Dedifferentiated amniotic fluid mesenchymal stem cell (primary cell): ENCODE data around the gene CCDC188.

Experiments
- DNase-seq: peaks from one replicate; pipeline ENCODE4 v3.0.0-alpha.2; 2016; ENCODE audit errors: extremely low spot score

Gene CCDC188

DNA sequence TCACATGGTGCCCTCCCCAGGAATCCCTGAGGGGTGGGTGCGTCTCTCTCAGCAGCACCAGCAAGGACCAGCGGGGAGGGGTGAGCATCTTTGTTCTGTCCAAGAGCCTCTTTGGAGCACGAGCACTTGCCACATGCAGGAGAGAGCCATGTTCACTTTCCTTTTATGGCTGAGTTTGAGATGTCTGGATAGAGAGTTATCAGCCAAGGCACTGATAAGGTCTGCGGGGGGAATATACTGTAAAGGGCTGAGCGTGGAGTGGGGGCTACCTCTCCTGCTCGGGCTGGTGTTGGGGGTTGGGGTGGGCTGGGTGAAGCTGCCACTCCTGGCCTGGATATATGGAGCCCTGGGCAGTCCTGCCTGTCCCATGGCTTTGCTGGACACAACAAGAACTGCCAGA is 34.9 kb upstream of the CCDC188 start:
- no peak for DNase-seq

DNA sequence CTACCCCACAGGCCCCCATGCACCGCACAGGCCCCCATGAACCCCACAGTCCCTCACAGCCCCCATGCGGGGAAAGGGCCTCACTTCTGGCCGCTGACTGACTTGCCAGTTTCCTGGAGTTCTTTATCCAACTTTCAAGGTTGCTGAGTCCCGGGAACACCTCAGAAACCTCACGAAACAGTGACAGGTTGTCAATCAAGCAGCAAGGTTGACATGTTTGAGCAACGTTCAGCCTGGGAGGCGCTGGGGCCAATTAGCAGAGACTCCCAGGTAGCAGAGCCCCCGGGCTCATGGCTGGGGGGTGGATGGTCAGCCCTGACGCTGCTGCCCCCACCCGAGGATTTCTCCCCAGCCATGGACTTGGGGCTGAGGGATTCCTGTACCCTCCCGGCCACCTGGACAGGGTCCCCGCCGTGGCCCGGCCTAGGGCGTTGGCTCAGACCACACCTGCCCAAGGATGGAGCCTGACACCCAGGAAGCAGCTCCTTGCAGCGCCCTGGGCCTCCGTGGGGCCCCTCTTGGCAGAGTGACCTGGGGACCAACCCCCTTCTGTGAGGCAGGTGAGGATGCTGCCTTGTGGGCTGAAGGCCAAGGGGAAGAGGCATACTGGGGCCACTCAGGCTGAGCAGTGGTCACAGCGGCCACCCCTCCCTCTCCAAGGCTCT is 33.8 kb upstream of the CCDC188 start:
- no peak for DNase-seq

DNA sequence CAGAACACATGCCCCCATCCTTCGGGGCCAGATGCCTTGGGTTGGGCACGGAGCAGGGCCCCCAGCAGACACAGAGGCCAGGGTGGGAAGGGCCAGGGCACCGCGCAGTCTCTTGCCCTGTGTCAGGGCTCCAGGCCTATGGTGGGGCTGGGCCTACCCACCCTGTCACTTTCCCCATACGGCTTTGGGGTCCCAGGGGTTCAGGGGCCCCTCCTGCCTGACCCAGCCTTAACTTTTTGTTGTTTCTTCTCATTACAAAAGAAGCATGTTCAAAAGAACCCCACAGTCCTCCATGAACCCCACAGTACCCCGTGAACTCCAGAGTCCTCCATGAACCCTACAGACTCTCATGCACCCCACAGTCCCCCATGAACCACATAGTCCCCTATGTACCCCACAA is 33.0 kb upstream of the CCDC188 start:
- no peak for DNase-seq

DNA sequence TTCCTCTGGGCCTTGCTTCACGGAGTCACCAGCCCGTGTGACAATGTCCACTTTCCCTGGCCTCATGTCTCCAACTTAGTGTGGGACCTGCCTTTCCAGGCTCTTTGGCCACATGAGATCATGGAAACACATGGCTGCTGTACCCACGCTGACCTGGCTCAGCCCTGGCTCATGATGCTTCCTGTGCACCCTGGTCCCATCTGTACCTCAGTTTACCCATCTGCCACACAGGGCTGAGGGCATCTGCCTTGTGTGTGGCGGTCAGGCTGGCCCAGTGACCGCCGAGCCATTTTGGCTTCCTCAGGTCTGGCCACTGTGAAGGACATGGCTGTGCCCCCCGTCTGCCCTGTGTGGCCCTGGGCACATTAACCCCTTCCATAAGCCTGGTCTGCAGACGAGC is 32.2 kb upstream of the CCDC188 start:
- DNase-seq: no peak

DNA sequence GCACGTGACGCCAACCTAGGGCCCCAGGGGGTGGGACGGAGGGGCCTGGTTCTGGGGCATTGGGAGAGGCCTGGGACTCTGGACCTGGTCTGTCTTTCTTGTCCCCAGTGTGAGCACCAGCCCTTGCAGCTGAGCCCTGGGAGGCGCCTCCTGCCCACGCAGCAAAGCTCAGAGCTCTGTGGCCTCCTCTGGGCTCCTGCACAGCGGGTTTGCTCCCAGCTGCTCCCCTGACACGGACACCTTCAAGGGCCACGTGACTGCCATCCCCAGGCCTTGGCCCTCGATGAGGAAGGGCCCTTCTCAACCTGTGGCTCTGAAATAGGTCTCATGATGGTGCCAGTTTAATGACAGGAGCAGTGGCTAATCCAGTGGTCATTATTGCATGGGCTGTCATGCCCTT is 31.5 kb upstream of the CCDC188 start:
- DNase-seq: no peak

DNA sequence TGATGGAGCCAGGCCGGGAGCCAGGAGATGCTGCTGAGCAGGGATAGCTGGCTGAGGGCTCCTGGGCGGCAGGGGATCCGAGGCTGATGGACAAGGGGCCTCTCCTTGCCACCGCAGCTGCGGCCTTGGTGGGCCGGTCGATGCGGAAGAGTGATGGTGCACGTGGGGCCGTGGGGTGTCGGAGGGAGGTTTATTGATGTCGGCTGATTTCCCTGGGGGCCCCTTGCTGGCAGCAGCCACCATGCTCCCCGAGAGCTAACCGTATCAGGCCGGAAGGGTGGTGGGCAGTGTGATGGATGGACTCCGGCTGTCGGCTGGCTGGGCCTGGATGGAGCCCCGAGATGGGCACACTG is 31.0 kb upstream of the CCDC188 start:
- no peak for DNase-seq

DNA sequence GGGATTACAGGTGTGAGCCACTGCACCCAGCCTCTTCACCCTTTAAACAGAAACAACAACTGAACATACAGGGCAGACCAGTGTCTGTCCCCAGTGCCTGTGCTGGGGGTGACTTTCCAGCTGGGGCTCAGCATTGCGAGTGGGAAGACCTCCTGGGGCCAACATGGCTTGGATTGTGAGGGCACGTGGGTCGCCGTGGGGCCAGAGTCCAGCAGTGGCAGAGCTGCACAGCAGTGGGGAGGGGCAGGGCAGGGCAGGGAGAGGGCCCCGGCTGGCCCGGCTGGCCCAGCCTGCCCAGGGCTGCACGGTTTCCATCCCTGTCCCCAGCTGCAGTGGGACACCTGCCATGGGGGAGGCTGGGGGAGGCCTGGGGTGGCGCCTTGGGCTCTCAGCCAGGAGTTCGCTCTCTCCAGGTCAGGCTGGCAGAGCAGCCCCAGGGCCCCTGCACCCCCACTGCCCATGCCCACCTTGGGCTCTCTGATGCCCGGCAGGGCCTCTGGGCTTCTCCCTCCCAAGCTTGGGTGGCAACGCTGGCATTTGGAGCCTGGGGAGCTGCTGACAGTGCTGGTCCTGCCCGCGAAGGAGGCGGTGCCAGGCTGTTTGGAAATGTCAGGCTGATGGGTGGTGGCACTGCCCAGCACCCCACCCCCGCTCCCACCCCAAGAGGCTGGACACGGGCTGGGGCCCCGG is 30.5 kb upstream of the CCDC188 start:
- no peak for DNase-seq

DNA sequence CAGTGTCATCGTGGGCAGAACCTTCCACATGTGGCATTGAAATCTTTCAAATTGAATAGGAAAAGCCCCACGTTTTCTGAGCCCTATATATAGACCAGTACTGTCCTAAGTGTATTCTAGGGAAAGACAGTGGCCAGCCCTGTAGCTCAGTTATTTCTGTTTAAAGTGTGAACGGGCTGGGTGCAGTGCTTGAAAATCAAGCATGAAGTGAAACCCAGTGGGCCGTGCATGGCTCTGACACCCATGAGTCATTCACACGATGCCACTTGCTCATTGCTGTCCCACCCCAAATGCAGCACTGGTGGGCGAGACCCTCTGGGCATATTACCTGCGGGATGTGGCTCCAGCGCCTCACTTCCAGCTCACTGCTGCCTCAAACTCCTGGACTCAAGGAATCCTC is 29.8 kb upstream of the CCDC188 start:
- DNase-seq: no peak

DNA sequence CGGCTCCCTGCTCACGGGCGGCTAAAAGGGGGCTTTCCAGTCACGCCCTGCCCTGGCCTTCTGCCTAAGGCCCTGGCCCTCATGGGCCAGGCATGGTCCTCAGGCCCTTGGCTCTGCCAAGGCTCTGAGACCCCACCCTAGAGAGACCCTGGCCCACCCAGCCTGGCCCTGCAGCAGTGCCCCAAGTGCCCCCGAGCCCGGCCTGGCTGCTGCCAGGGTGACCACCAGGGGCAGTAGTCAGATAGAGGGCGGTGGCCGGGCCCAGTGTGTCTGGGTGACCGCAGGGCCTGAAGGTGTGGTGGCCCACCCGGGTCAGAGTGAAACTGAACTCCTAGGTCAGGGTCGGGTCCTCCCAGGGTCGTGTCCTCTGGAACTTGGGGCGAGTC is 29.4 kb upstream of the CCDC188 start:
- DNase-seq: no peak

DNA sequence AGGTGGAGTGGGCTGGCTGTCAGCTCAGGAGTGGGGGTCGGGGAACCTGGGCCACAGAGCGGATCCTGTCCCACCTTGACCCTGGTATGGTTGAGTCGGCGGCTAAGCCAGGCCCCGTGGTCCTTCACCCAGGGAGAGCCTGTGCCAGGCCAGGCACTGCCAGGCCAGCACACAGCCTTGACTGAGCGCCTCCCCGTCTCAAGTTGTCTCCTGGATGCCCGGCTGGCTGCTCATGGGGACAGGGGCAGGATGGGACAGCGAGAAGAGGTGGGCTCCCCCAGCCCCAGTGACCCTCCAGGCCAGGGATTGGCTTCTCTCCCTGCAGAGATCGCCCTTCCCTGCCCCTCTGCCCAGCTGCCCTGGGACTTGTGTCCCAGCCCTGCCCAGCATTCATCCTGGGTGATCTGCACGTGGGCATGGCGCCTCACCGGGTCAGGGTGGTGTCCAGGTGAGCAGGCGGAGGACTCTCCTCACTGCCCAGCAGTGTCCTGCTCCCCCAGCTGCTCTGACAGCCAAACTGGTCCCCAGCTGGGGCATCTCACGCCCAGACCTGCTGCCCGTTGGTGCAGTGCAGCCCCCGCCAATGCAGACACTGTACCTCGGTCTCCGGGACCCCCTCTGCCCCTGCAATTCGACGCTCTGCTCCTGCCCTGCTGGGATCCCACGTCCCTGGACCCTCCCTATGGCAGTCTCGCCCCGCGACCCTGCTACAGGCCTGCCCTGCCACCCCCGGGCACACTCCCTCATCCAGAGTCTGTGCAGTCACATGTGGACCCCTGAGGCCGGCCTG is 28.8 kb upstream of the CCDC188 start:
- DNase-seq: no peak

DNA sequence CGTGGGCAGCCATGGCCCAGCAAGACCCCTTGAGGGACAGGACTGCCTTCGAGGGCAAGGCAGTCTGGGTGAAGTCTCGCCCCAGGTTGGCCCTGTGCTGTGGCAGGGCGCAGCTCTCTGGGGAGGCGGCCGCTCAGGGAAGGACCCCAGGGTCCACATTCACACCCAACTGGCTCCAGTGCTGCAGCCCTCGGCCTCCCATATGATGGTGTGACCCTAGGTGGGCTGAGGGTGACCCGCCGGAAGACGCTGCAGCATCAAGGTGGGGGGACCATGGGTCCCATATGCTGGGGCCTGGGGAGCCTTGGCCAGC is 28.0 kb upstream of the CCDC188 start:
- no peak for DNase-seq

DNA sequence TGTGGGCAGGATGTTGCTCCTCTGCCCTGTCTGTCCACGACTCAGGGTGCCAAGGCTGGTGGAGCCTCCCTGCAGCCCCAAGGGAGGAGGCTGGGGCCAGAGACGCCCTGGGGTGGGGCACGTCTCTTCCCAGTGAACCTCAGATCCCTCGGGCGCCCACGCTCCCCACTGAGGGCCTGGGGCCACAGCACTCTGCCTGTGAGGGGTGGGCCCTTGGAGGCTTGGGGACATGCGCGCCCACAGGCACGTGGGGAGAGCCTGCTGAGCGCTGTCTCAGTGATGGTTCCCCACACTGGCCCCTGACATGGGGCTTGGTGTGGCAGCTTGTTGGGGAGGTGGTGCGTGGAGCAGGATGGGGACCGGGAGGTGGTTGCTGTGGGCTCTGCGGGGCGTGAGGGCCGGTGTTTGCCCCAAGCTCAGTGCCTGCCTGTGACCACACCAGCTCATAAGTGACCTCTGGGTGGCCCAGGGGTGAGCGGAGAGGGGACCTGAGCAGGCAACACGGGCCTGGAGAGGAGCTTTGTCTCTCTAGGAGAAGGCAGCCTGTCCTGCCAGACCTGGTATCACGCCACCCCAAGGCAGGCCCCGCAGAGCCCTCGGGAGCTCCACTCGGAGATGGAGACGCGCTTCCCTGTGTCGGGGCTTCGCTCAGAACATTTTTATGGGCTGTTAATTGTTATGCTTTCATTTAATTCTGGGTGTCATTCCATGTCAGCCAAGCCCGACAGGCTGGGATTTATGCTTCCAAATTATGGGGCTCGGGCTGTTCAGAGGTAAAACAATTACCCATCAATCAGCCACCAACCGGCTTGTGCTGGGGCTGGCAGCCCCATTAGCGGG is 27.4 kb upstream of the CCDC188 start:
- DNase-seq: no peak

DNA sequence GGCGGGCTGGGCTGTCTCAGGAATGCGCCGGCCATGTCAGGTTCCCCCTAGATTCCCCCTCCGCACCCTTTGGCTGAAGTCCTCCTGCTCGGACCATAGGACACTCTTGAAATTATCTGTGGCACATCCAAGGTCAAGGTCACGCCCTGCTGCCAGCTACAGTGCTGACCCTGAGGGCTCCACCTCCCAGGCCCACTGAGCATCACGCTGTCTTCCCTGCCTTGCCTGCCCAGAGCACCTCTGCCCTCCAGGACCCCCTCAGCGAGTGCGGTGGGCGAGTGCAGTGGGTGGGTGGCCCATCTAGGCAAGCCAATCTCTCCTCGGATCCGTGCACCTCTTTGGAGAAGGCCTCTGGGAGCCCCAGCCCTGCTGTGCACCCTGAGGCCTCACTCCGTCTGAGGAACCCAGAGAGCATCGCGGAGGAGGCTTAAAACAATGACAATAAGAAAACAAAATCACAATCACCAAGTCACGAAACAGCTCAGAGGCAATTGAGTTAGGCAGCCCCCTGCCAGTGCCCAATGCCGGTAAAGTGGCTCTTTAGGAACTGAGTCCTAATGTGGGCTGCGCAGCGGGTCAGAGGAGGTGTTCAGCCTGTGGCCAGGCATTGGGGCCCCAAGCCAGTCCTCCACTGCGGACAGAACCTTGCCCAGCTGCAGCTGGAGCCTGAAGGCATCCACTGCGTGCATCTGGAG is 26.5 kb upstream of the CCDC188 start:
- no peak for DNase-seq

DNA sequence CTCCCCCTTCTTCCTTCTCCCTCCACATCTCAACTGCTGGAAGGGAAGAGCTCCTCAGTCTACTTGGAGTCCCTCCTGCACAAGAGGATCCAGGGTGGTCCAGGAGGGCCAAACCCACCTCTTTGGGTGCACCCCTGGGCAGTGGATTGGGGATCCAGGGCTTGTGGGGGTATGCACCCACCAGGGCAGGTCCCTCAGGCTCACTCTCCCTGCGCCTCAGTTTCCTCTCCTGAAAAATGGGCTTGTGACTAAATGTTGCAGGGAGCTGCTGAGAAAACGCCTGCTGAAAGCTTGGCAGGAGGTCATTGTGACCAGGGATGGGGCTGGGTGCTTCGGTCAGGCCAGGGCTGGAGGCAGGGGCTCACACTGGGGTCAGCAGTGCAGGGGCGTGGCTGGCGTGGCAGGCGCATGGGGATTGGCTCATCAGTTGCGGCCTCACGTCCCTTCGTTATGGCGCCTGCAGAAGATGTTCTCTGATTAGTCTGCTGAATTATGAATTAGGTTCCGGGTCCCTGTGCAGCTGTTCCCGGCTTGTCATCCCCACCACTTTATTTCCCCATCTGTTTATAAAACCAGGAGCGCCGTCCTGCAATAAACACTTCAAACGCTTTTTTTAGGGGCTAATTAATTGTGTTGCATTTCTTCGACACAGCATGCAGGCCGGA is 25.7 kb upstream of the CCDC188 start:
- DNase-seq: no peak

DNA sequence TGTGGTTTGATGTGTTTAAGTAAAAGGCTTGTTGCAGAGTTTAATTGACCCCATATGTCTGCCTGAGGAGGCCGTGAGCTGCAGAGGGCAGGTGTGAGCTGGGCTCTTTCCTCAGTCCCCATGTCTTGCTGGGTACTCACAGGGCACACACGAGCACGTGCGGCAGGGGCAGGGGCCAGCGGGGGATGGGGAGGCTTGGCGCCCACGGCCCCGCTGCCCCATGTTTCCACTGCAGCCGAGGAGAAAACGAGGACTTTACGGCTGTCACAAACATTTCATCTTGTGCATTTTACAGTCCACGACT is 24.7 kb upstream of the CCDC188 start:
- no peak for DNase-seq

DNA sequence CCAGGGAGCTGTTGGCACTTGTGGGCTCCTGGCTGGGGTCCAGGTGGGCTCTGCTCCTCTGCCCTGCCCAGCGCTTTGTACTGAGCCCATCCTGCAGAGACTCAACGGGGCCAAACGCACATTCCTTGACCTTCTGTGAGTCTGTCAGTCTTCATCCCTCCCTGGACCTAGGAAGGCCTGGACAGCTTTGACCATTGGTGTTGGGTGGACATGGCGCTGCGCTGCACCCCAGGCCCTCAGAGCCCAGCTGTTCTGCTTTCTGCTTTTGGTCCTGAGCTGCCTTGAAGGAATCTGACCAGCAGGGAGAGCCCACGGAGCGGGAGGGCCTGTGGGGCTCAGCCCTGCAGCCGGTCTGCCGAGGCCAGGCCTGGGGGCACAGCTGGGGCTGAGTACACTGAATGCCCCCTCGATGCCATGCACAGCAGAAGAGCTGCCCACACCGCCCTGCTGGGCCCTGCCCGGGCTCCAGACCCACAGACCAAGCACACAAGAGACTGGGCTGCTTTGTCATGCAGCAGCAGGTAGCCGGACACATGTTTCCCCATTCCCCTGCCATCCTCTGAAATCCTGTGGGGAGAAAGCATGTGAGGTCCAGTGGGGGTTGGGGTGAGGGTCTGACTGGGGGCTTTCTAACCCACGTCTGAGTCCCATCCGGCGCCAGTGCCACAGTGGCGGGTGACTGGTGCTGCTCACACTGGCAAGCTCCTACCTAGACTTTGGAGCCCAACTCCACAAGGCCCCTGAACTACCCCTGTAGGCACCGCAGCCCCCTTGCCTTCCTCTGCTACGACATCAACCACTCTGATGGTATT is 24.1 kb upstream of the CCDC188 start:
- DNase-seq: no peak

DNA sequence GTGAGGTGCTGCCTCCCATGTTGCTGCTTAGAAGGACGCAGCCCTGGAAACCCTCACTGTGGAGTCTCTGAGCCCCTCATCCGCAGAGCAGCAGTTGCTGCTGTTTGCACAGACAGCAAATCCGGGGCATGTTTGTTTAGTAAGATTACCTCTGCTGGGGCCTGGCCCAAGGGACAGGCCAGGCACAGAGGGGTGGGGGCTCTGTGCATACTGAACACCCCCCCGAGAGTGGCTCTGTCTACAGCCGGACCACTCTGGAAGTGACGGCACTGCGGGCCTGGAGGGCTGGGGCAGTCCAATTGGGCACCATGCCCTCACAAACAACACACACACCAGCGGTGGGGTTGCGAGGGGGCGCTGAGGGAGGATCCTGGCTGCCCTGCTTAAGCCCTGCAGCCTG is 22.9 kb upstream of the CCDC188 start:
- no peak for DNase-seq

DNA sequence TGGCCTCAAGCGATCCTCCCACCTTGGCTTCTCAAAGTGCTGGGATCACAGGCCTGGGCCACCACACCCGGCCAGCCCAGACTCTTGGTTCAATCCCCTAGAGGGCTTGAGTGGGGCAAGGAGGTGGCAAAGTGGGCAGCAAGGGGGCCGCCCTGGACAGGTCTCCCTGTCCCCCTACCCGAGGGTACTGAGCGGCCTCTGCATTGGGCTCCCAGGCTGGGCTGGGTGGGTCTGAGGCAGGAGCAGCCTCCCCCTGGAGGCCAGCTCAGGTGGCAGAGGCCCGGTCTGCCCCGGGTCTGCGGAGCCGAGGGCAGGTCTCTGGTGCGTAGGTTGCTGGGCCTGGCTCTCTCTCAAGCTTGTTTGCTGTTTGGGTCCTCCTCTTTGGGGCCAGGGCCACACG is 22.4 kb upstream of the CCDC188 start:
- DNase-seq: no peak

DNA sequence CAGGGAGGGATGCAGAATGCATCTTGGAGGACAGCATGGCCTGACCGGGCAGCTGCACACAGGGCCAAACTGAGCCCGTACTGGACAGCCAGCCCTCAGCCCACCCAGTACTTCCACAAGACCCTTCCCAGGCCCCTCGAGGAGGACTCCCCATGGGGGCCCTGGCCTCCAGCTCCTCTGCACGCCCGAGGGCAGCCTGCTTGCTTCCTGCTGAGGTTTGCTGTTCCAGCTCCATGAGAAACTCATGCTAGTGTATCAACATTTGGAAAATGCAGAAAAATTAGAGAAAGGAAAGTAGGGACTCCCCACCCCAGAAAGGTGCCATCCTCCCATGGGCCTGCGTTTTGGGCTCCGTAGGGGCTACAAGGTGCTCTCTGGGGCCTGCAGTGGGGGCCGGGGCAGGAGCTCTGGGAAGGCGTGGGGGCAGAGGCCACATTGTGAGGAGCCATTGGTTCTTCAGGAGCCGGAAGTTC is 21.3 kb upstream of the CCDC188 start:
- DNase-seq: no peak

DNA sequence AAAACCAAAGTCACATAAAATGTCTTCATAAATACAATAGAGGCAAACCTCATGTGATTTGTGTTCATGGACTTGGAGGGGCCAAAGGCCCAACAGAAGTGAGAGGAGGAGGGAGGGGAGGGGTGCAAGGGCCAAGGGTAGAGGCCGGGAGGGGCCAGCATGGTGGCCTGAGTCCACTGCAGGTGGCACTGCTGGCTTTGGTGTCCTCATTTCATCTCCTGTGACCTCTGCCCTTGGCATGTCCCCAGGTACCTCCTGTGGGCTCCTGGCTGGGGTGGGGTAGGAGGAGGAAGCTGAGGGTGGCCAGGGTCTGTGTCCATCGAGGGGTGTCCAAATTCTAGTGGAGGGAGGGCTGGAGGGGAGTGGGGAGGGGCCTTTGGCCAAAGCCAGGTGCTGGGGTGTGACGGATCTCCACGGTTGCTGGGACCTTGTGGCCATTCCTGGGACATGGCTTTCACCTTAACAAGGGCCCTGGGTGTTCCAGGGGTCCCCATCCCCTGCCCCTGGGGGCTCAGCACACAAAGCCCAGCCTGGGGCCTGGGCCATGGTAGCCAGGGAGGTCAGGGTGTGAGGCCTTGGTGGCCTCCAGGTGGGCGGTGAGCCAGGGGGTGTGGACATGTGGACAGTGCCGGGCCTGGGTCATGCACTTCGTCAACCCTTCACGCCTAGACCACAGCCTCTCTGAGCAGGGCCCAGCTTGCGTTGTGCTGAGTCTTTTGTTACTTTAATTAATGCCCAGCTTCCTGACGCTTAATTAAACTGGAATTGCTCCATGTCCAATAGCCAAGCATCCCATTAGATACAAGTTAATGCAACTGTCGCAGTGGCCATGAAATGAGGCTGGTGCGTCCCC is 20.7 kb upstream of the CCDC188 start:
- DNase-seq: no peak
